K562 (cell line): ENCODE data around the gene ACTL8. TPM values are rescaled to one million over a fixed set of nuclear protein-coding genes. Genes with fewer than 3 reads are reported as not detected.

ENCODE experiments used
- ARID2 ChIP-seq: fragments of 450-650 bp; IDR thresholded peaks from 2 replicates; pipeline ENCODE4 v1.6.1; 2017; ENCODE audit warnings: antibody characterized with exemption, mild to moderate bottlenecking
- BMI1 ChIP-seq: fragments of 150-350 bp; IDR thresholded peaks from 2 replicates; pipeline ENCODE4 v1.6.1; 2014; ENCODE audit warnings: low read length
- ETV5 ChIP-seq: sonication (generic); formaldehyde crosslinking; IDR thresholded peaks from 2 replicates; pipeline ENCODE4 v1.4.0; 2020; ENCODE audit warnings: low read depth, mild to moderate bottlenecking, missing genetic modification reagents
- ID3 ChIP-seq, 2 experiments: fragments of 250-450 bp in 1 of 2; fragments of 450-650 bp in 1 of 2; sonication (Bioruptor Pico) in 1 of 2; IDR thresholded peaks; 2 replicates each; pipeline versions ENCODE4 v1.6.1 to v1.8.0; 2016 to 2021; ENCODE audit warnings: mild to moderate bottlenecking in 2 of 2, moderate library complexity in 2 of 2, missing compliant biosample characterization in 1 of 2, missing genetic modification characterization in 1 of 2
- PYGO2 ChIP-seq: fragments of 450-650 bp; IDR thresholded peaks from 2 replicates; pipeline ENCODE4 v1.6.1; 2016; ENCODE audit warnings: mild to moderate bottlenecking, missing genetic modification characterization, moderate library complexity, missing compliant biosample characterization
- ZNF518B ChIP-seq: fragments of 250-450 bp; sonication (Bioruptor Pico); IDR thresholded peaks from 2 replicates; pipeline ENCODE4 v1.5.0; 2021; ENCODE audit warnings: mild to moderate bottlenecking, moderate library complexity
- ZNF766 ChIP-seq: fragments of 200-800 bp; sonication (Bioruptor generic); conservative IDR thresholded peaks from 2 replicates; pipeline ENCODE4 v1.6.1; 2016; ENCODE audit warnings: missing genetic modification characterization, missing compliant biosample characterization
- polyA plus RNA-seq, 8 experiments: library from polyadenylated mRNA; depleted of rRNA in 4 of 8; stranded (reverse) in 5 of 8; unstranded in 3 of 8; fragments of >200 nt; fragmentation: Nextera tagmentation in 2 of 8; fragmentation: Illumina TruSeq in 1 of 8; extraction: Ambion mirVana in 2 of 8; extraction: Trizol in 1 of 8; gene quantifications; 2 replicates each; pipeline versions ENCODE4 v1.2.1 to v1.2.3, GENCODE V29; 2011 to 2014; ENCODE audit warnings: inconsistent platforms in 1 of 8, missing spikeins in 1 of 8
- total RNA-seq, 7 experiments: library from RNA; depleted of rRNA in 6 of 7; stranded (reverse); fragments of >200 nt in 6 of 7; fragmentation: Illumina TruSeq in 2 of 7; extraction: Trizol in 2 of 7; gene quantifications; 2 replicates each; pipeline versions ENCODE4 v1.2.1 to v1.2.3, GENCODE V29; 2011 to 2021; ENCODE audit warnings: low replicate concordance in 1 of 7
- TF ChIP-seq, protein P1 (sequence below): fragments of 450-650 bp; IDR thresholded peaks from 2 replicates; pipeline ENCODE4 v1.6.1; 2018; ENCODE audit warnings: mild to moderate bottlenecking, low read depth; ENCODE audit not compliant: partially characterized antibody

The ACTL8 gene
- total and polyA plus RNA-seq, 9 of the 15 experiments (the other 6 are each of a cell fraction or from before 2014, with no cell fraction given) = 0.30 to 3.3 (median 1.6) TPM

GRCh38 chr1:17764591-17764990 lies 9.5 kb downstream of the ACTL8 start (continued):
- TF ChIP-seq ZNF518B (CRISPR knock-in tag) (no peak), ID3 (CRISPR knock-in tag; IDR thresholded peaks at IDR 0.05) (no peak), ID3 (tag; IDR thresholded peaks at IDR 0.05) (no peak), ETV5 (CRISPR knock-in tag) (no peak), ARID2 (no peak), PYGO2 (tag) (no peak), BMI1 (no peak), ZNF766 (no peak)
- TF ChIP-seq, protein P1, sequence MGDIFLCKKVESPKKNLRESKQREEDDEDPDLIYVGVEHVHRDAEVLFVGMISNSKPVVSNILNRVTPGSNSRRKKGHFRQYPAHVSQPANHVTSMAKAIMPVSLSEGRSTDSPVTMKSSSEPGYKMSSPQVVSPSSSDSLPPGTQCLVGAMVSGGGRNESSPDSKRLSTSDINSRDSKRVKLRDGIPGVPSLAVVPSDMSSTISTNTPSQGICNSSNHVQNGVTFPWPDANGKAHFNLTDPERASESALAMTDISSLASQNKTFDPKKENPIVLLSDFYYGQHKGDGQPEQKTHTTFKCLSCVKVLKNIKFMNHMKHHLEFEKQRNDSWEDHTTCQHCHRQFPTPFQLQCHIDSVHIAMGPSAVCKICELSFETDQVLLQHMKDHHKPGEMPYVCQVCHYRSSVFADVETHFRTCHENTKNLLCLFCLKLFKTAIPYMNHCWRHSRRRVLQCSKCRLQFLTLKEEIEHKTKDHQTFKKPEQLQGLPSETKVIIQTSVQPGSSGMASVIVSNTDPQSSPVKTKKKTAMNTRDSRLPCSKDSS = no peak
